Activated CD8-positive, alpha-beta memory T cell treated with anti-CD3 and anti-CD28 coated beads, Interleukin-2, amount 10 ng/mL, durations not matched to agents 7 days and 5 days (primary cell): Measurements from ENCODE around the gene PTGER3. TPM values are rescaled to one million over a fixed set of nuclear protein-coding genes. Genes with fewer than 3 reads are reported as not detected.
"Not testable (repeated sequence)": the region's sequence is repeated elsewhere in the genome, so short reads cannot be mapped to it uniquely, and the experiment has no call there.

ENCODE experiments used
- ATAC-seq: fragments of 150-1000 bp; cut with Tn5 transposase; one replicate; pipeline ENCODE4 v1.10.0; 2021; ENCODE audit warnings: moderate library complexity
- CTCF ChIA-PET: fragments of 350-600 bp; sonication (Branson Sonifier 250); formaldehyde crosslinking; loops from one replicate; lab custom pipeline; 2021; ENCODE audit warnings: antibody characterized with exemption; lab: Charles Lee
- DNase-seq: peaks from one replicate; pipeline ENCODE4 v3.0.0-alpha.2; 2020
- H3K27ac Mint-ChIP-seq: one replicate; pipeline ENCODE4 v1.8.0; 2021; ENCODE audit warnings: mild to moderate bottlenecking, mixed read lengths
- H3K27me3 Mint-ChIP-seq: one replicate; pipeline ENCODE4 v1.8.0; 2021; ENCODE audit warnings: mixed read lengths
- H3K36me3 Mint-ChIP-seq: one replicate; pipeline ENCODE4 v1.8.0; 2021; ENCODE audit warnings: mild to moderate bottlenecking, mixed read lengths
- H3K4me1 Mint-ChIP-seq: one replicate; pipeline ENCODE4 v1.8.0; 2021; ENCODE audit warnings: mixed read lengths
- H3K4me3 Mint-ChIP-seq: one replicate; pipeline ENCODE4 v1.8.0; 2021; ENCODE audit warnings: mild to moderate bottlenecking, moderate library complexity, mixed read lengths
- H3K9me3 Mint-ChIP-seq: one replicate; pipeline ENCODE4 v1.8.0; 2022; ENCODE audit warnings: low read depth, mixed read lengths
- total RNA-seq, 2 experiments: library from RNA; stranded (reverse); gene quantifications; one replicate each; pipeline ENCODE4 v1.2.3, GENCODE V29; 2021

PTGER3 gene
- total RNA-seq, 2 experiments from 2014 or later = 0.06 to 0.80 TPM

- Mint-ChIP-seq H3K4me3 (no peak overlapping the region), H3K36me3 (no peaks in the 10 kb centered on the region), H3K4me1 (no peaks in the 10 kb centered on the region), H3K9me3 (no peaks in the 10 kb centered on the region), H3K27ac (no peak overlapping the region), H3K27me3 (no peaks in the 10 kb centered on the region)
- no peak for ATAC-seq
- CTCF ChIA-PET = no interaction called here
- DNase-seq = no peak
Measured at GRCh38 chr1:71019233-71019969, 28.2 kb downstream of the PTGER3 start.

DNA sequence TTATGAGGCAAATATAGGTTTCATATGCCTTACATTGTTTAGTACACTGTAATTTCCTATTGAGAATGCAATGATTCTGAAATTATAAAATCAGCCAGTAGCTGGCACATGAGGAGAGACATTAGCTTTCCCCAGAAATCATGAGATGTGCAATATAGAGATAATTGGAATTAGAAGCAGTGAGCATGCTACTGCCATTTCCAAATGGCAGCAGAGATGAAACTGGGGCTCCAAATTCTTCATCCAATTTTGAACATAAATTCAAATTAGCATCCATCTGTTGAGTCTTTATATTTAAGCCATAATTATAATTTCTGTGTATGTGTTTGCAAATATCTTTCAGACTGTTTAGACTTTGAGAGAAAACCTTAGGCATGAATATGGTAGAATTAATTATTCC lies 28.8 kb downstream of the PTGER3 start:
- Mint-ChIP-seq H3K27me3 (no peaks in the 10 kb centered on the region), H3K4me3 (no peak overlapping the region), H3K4me1 (no peaks in the 10 kb centered on the region), H3K36me3 (no peaks in the 10 kb centered on the region), H3K27ac (no peak overlapping the region), H3K9me3 (no peaks in the 10 kb centered on the region)
- ATAC-seq = no peak
- CTCF ChIA-PET = no interaction called here
- DNase-seq = no peak

GRCh38 chr1:71015745-71016144 lies 31.9 kb downstream of the PTGER3 start:
- CTCF ChIA-PET = no interaction called here
- ATAC-seq (no peak), DNase-seq (no peak)
- Mint-ChIP-seq H3K9me3 (no peaks in the 10 kb centered on the region), H3K27ac (no peak overlapping the region), H3K36me3 (no peaks in the 10 kb centered on the region), H3K4me3 (no peak overlapping the region), H3K4me1 (no peaks in the 10 kb centered on the region), H3K27me3 (no peaks in the 10 kb centered on the region)

DNA sequence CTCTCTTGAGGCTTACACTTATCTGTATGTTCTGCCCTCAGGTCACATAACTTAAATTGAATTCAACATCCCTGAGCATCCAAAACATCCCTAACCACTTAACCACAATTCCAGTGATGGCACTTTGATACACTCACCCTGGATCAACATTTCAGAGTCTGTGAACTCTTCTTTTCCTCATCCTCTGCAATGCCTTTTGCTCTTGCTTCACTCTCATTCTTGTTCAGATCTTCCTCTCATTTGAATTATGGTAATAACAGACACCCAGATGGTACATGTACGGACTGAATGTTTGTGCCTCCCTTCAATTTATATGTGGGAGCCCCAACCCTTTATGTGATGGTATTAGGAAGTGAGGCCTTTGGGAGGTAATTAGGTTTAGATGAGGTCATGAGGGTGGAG lies 33.4 kb downstream of the PTGER3 start:
- ATAC-seq (no peak), DNase-seq (no peak)
- Mint-ChIP-seq H3K9me3 (no peaks in the 10 kb centered on the region), H3K27ac (no peak overlapping the region), H3K36me3 (no peaks in the 10 kb centered on the region), H3K4me3 (no peak overlapping the region), H3K27me3 (peaks cover 5% of the 10 kb centered on the region), H3K4me1 (no peaks in the 10 kb centered on the region)
- CTCF ChIA-PET = no interaction called here

- no peaks in the 10 kb centered on the region for H3K36me3 Mint-ChIP-seq
- H3K27me3 Mint-ChIP-seq = peaks cover 13% of the 10 kb centered on the region
- CTCF ChIA-PET = interaction anchor here (0.9 kb wide), 1 partner anchor 9 kb away, joined by 4 read pairs; no protein-coding TSS in a partner anchor
- no peaks in the 10 kb centered on the region for H3K9me3 Mint-ChIP-seq
- H3K27ac Mint-ChIP-seq = no peak overlapping the region
- no peak for ATAC-seq
- H3K4me1 Mint-ChIP-seq = no peaks in the 10 kb centered on the region
- no peak for DNase-seq
- H3K4me3 Mint-ChIP-seq = no peak overlapping the region
Measured at GRCh38 chr1:71002709-71003475, 44.7 kb downstream of the PTGER3 start.

DNA sequence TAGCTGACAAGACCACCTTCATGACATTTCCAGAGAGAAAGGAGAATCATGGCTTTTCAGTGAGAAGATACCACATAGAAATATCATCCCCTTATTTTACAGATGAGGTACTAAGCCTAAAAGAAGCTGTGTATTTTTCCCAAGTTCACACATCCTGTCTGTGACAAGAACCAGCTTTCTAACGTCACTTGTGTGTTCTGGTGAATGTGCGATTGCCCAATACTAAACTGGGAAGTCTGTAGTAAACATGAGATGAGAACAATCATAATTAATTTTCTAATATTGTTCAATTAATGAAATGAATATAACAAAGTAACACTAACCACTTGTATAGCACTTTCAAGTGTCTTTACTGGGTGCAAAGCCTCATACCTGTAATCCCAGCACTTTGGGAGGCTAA lies 46.0 kb downstream of the PTGER3 start:
- H3K36me3 Mint-ChIP-seq = no peaks in the 10 kb centered on the region
- H3K27ac Mint-ChIP-seq = no peak overlapping the region
- CTCF ChIA-PET = no interaction called here
- ATAC-seq (no peak), DNase-seq (no peak)
- no peaks in the 10 kb centered on the region for H3K4me1 Mint-ChIP-seq
- no peaks in the 10 kb centered on the region for H3K9me3 Mint-ChIP-seq
- peaks cover 9% of the 10 kb centered on the region for H3K27me3 Mint-ChIP-seq
- no peak overlapping the region for H3K4me3 Mint-ChIP-seq

GRCh38 chr1:70997793-70998192 lies 49.8 kb downstream of the PTGER3 start:
- Mint-ChIP-seq H3K27ac (no peak overlapping the region), H3K4me3 (no peak overlapping the region), H3K4me1 (peaks cover 10% of the 10 kb centered on the region), H3K27me3 (peaks cover 5% of the 10 kb centered on the region), H3K9me3 (no peaks in the 10 kb centered on the region), H3K36me3 (no peaks in the 10 kb centered on the region)
- DNase-seq = no peak
- CTCF ChIA-PET = no interaction called here
- no peak for ATAC-seq

- no peak for ATAC-seq
Measured at GRCh38 chr1:70994753-70995268, 52.8 kb downstream of the PTGER3 start.

DNA sequence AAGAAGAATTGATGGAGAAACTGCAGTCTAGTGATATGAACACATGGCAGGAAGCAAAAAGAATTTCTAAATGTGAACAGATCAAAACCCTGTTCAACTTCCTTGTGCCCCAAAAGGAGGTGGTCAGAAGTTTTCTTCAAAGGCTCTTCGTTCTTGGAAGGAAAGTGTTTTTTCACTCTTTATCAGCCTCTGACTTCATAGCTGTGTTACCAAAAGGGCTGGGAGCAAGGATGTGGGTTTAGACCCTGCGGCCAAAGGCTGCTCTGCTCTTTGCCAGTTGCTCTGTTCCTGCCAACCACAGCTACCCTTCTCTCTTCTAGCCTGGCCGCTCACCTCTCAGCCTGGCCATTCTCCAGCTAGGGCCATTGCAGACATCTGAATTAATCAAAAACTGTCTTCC lies 53.8 kb downstream of the PTGER3 start:
- no peaks in the 10 kb centered on the region for H3K9me3 Mint-ChIP-seq
- H3K27ac Mint-ChIP-seq = no peak overlapping the region
- peak; percentile 23 for ATAC-seq
- peaks cover 7% of the 10 kb centered on the region for H3K27me3 Mint-ChIP-seq
- CTCF ChIA-PET = no interaction called here
- H3K36me3 Mint-ChIP-seq = no peaks in the 10 kb centered on the region
- H3K4me1 Mint-ChIP-seq = peaks cover 10% of the 10 kb centered on the region
- DNase-seq = no peak
- H3K4me3 Mint-ChIP-seq = no peak overlapping the region

More at GRCh38 chr1:70994753-70995268, 52.8 kb downstream of the PTGER3 start:
- H3K27me3 Mint-ChIP-seq = peaks cover 7% of the 10 kb centered on the region
- H3K4me3 Mint-ChIP-seq = no peak overlapping the region
- DNase-seq = no peak
- no peaks in the 10 kb centered on the region for H3K9me3 Mint-ChIP-seq
- CTCF ChIA-PET = no interaction called here
- H3K27ac Mint-ChIP-seq = no peak overlapping the region
- no peaks in the 10 kb centered on the region for H3K36me3 Mint-ChIP-seq
- H3K4me1 Mint-ChIP-seq = peaks cover 10% of the 10 kb centered on the region

DNA sequence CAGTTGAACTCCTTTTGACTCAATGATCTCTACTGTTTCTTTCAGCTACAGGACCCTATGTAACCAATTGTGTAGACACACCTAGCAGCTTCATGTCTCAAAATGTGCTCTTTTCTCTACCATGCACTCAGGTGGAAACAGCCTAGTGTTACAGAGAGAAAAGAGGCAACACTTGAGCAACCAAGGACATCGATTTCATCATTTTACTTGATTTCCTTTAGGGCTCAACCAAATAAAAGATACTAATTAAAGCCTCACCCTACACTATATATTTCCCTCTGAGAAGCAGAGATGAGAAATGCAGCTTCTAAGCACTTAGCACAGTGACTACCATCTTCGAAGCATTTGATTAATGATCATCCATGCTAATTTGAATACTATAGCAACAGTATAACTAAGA lies 55.1 kb downstream of the PTGER3 start:
- Mint-ChIP-seq H3K27me3 (peaks cover 2% of the 10 kb centered on the region), H3K4me3 (no peak overlapping the region), H3K27ac (no peak overlapping the region), H3K9me3 (no peaks in the 10 kb centered on the region), H3K4me1 (peaks cover 10% of the 10 kb centered on the region), H3K36me3 (no peaks in the 10 kb centered on the region)
- no peak for DNase-seq
- no peak for ATAC-seq
- CTCF ChIA-PET = no interaction called here

- Mint-ChIP-seq H3K9me3 (no peaks in the 10 kb centered on the region), H3K4me1 (peaks cover 10% of the 10 kb centered on the region), H3K27ac (no peak overlapping the region), H3K27me3 (peaks cover 2% of the 10 kb centered on the region), H3K36me3 (no peaks in the 10 kb centered on the region), H3K4me3 (no peak overlapping the region)
- CTCF ChIA-PET = no interaction called here
- DNase-seq (no peak), ATAC-seq (no peak)
Measured at GRCh38 chr1:70990469-70991253, 57.0 kb downstream of the PTGER3 start.

GRCh38 chr1:70987497-70987896 lies 60.1 kb downstream of the PTGER3 start:
- CTCF ChIA-PET = no interaction called here
- Mint-ChIP-seq H3K27me3 (peaks cover 4% of the 10 kb centered on the region), H3K4me3 (no peak overlapping the region), H3K9me3 (no peaks in the 10 kb centered on the region), H3K4me1 (no peaks in the 10 kb centered on the region), H3K27ac (no peak overlapping the region), H3K36me3 (no peaks in the 10 kb centered on the region)
- ATAC-seq = no peak
- DNase-seq = no peak

- H3K4me3 Mint-ChIP-seq, ATAC-seq, DNase-seq, H3K36me3 Mint-ChIP-seq, H3K27me3 Mint-ChIP-seq, H3K9me3 Mint-ChIP-seq, H3K27ac Mint-ChIP-seq, H3K4me1 Mint-ChIP-seq, CTCF ChIA-PET: not testable (repeated sequence)
Measured at GRCh38 chr1:70985776-70986225, 61.8 kb downstream of the PTGER3 start.
